Measurements from ENCODE around the gene UBR2. TPM values are rescaled to one million over a fixed set of nuclear protein-coding genes. Genes with fewer than 3 reads are reported as not detected.

The UBR2 gene
- total RNA-seq, 1 experiment from 2014 or later: 21.1 TPM

GRCh38 chr6:42624601-42625000 lies 60.8 kb downstream of the UBR2 start:
- no peak for TF ChIP-seq EZH2 (IDR thresholded peaks at IDR 0.05; ENCODE audit: low read depth)
- no peak for TF ChIP-seq CTCF (conservative IDR thresholded peaks at IDR 0.05)
- BruUV-seq (replicated peaks): no TSS peak

GRCh38 chr6:42627044-42627443 lies 63.2 kb downstream of the UBR2 start:
- DNase-seq: no peak
- BruUV-seq (replicated peaks): no TSS peak
- ChIA-PET CTCF (no interaction called here), POLR2A (ENCODE audit: unreplicated experiment) (no interaction called here)
- no peak overlapping the region for H3K4me3 ChIP-seq
- H3F3A ChIP-seq (ENCODE audit: insufficient read depth, low read depth): no peaks in the 10 kb centered on the region
- H3K9me2 ChIP-seq (ENCODE audit: insufficient read depth): no peaks in the 10 kb centered on the region
- no peaks in the 10 kb centered on the region for H3K4me1 ChIP-seq (replicated peaks; ENCODE audit: insufficient read depth)
- no peaks in the 10 kb centered on the region for H3K27me3 ChIP-seq (ENCODE audit: insufficient read depth, low read depth)
- no peak overlapping the region for H3K4me2 ChIP-seq
- no peak overlapping the region for H3K27ac ChIP-seq
- intact Hi-C loops (cut with micrococcal nuclease; ENCODE audit: unreplicated experiment): no loop called here
- no peaks in the 10 kb centered on the region; the same call in 1 of the 2 replicates for H4K20me1 ChIP-seq (ENCODE audit: insufficient read depth)
- H2AFZ ChIP-seq: no peak overlapping the region
- TF ChIP-seq CTCF (conservative IDR thresholded peaks at IDR 0.05) (no peak), EZH2 (IDR thresholded peaks at IDR 0.05; ENCODE audit: low read depth) (no peak)
- no peaks in the 10 kb centered on the region for H3K79me2 ChIP-seq (ENCODE audit: low read depth)
- no peaks in the 10 kb centered on the region for H3K9me3 ChIP-seq (ENCODE audit: insufficient read depth, low read depth)
- no peaks in the 10 kb centered on the region for H3K36me3 ChIP-seq (ENCODE audit: low read depth)

More at GRCh38 chr6:42624601-42625000, 60.8 kb downstream of the UBR2 start:
- Histone ChIP-seq H3K36me3 (ENCODE audit: low read depth) (no peaks in the 10 kb centered on the region), H3K27me3 (ENCODE audit: insufficient read depth, low read depth) (no peaks in the 10 kb centered on the region), H3K9me3 (ENCODE audit: insufficient read depth, low read depth) (no peaks in the 10 kb centered on the region), H4K20me1 (ENCODE audit: insufficient read depth) (no peaks in the 10 kb centered on the region), H3K4me3 (no peak overlapping the region), H3K79me2 (ENCODE audit: low read depth) (no peaks in the 10 kb centered on the region), H3K9me2 (ENCODE audit: insufficient read depth) (no peaks in the 10 kb centered on the region), H3K4me1 (replicated peaks; ENCODE audit: insufficient read depth) (no peaks in the 10 kb centered on the region), H3F3A (ENCODE audit: insufficient read depth, low read depth) (no peaks in the 10 kb centered on the region), H3K4me2 (no peak overlapping the region), H2AFZ (no peak overlapping the region), H3K27ac (0 out of 2 replicates have a peak overlapping the region, but pooled peaks have one; percentile 18)
- ChIA-PET POLR2A (ENCODE audit: unreplicated experiment) (no interaction called here), CTCF (no interaction called here)
- intact Hi-C loops (cut with micrococcal nuclease; ENCODE audit: unreplicated experiment): no loop called here
- no peak for DNase-seq

- H3K27ac ChIP-seq: no peak overlapping the region
- H3K4me1 ChIP-seq (replicated peaks; ENCODE audit: insufficient read depth): no peaks in the 10 kb centered on the region
- no peak overlapping the region for H2AFZ ChIP-seq
- no peak overlapping the region for H3K4me3 ChIP-seq
- no peaks in the 10 kb centered on the region; the same call in 1 of the 2 replicates for H4K20me1 ChIP-seq (ENCODE audit: insufficient read depth)
- no peaks in the 10 kb centered on the region for H3K79me2 ChIP-seq (ENCODE audit: low read depth)
- ChIA-PET CTCF (no interaction called here), POLR2A (ENCODE audit: unreplicated experiment) (no interaction called here)
- no peak overlapping the region for H3K4me2 ChIP-seq
- TF ChIP-seq CTCF (conservative IDR thresholded peaks at IDR 0.05): no peak
- TF ChIP-seq EZH2 (IDR thresholded peaks at IDR 0.05; ENCODE audit: low read depth): no peak
- intact Hi-C loops (cut with micrococcal nuclease; ENCODE audit: unreplicated experiment): no loop called here
- H3K9me3 ChIP-seq (ENCODE audit: insufficient read depth, low read depth): no peaks in the 10 kb centered on the region
- H3K27me3 ChIP-seq (ENCODE audit: insufficient read depth, low read depth): no peaks in the 10 kb centered on the region
- BruUV-seq (replicated peaks): no TSS peak
- no peaks in the 10 kb centered on the region for H3F3A ChIP-seq (ENCODE audit: insufficient read depth, low read depth)
- DNase-seq: no peak
- no peaks in the 10 kb centered on the region for H3K9me2 ChIP-seq (ENCODE audit: insufficient read depth)
- no peaks in the 10 kb centered on the region for H3K36me3 ChIP-seq (ENCODE audit: low read depth)
Observed at GRCh38 chr6:42627674-42628073, 63.8 kb downstream of the UBR2 start.

Measured in PC-9 (cell line).